ENCODE results near the gene FGD5. TPM values are rescaled to one million over a fixed set of nuclear protein-coding genes. Genes with fewer than 3 reads are reported as not detected.

The FGD5 gene
- total and polyA plus RNA-seq, 12 donors, result 8.9 to 23.4 (median 15.9) TPM

DNA sequence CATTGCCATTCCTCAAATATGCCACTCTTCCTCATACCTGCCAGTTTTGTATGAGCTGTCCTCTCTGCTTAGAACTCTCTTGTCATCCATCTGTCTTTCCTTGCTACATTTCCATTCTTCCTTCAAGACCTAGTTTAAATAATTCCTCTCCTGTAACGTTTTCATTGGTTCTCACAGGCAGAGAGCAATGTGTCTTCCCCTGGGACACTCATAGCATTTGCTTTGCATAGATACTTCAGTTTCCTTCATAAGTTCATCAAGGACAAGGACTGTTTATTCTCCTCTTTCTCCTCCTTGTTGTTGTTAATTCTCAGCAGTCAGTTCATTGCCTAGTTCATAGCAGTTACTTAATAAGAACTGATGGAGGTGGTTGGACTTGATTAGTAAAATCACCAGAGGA lies 139.2 kb downstream of the FGD5 start:
- WGBS, 2 donors, result 30 to 43% methylated on average over 1 of the region's 1 CpG
- H3K9me3 ChIP-seq, result no peaks in the 10 kb centered on the region
- ATAC-seq (no peak), DNase-seq (no peak)
- peaks cover 0 to 42% (median 0%) of the 10 kb centered on the region in 9 donors for H3K36me3 ChIP-seq
- H3K27me3 ChIP-seq, result no peaks in the 10 kb centered on the region
- peaks cover 0 to 41% (median 21%) of the 10 kb centered on the region in 9 donors for H3K4me1 ChIP-seq
- no peak overlapping the region for H3K4me3 ChIP-seq
- TF ChIP-seq, protein P1, sequence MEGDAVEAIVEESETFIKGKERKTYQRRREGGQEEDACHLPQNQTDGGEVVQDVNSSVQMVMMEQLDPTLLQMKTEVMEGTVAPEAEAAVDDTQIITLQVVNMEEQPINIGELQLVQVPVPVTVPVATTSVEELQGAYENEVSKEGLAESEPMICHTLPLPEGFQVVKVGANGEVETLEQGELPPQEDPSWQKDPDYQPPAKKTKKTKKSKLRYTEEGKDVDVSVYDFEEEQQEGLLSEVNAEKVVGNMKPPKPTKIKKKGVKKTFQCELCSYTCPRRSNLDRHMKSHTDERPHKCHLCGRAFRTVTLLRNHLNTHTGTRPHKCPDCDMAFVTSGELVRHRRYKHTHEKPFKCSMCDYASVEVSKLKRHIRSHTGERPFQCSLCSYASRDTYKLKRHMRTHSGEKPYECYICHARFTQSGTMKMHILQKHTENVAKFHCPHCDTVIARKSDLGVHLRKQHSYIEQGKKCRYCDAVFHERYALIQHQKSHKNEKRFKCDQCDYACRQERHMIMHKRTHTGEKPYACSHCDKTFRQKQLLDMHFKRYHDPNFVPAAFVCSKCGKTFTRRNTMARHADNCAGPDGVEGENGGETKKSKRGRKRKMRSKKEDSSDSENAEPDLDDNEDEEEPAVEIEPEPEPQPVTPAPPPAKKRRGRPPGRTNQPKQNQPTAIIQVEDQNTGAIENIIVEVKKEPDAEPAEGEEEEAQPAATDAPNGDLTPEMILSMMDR (IDR thresholded peaks at IDR 0.05), result no peak
- intact Hi-C loops (cut with DNase I), result no loop called here
- H3K27ac ChIP-seq, result no peak overlapping the region

DNA sequence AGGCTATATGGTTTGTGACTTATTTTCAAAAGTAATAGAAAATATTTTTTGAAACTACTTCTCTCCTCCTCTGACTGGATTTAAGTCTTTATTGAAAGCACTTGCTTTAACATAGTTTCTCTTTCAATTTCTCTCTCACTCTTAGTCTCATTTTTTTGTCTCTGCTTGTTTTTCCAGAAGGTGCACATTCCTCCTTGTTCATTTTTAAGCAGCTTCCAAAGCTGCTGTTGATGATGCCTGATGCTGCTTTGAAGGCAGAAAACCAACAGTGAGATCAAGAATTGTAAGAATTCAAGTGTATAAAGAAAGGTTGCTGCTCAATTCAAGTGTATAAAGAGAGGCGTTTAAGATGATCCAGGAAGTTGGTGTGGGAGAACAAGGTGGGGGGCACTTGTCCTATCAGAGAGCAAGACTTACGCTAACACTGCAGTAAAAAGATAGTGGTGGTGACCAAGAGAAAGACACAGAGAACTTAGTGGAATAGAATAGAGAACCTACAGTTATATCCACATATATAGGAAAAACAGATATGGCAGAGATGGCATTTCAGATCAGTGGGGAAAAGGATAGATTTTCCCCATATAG lies 140.7 kb downstream of the FGD5 start:
- DNase-seq, result no peak
- Histone ChIP-seq H3K27ac (peak overlapping the region in 2 of 10 donors; percentile 0 to 33), H3K27me3 (no peaks in the 10 kb centered on the region), H3K9me3 (no peaks in the 10 kb centered on the region), H3K4me1 (peaks cover 0 to 41% (median 21%) of the 10 kb centered on the region in 9 donors), H3K4me3 (peak overlapping the region in 1 of 10 donors; percentile 5), H3K36me3 (peaks cover 0 to 46% (median 0%) of the 10 kb centered on the region in 9 donors)
- TF ChIP-seq, protein P1 (IDR thresholded peaks at IDR 0.05), result no peak
- ATAC-seq, result no peak
- intact Hi-C loops (cut with DNase I), result no loop called here
- WGBS, 2 donors, result 70 to 77% methylated on average over 2 of the region's 2 CpGs

DNA sequence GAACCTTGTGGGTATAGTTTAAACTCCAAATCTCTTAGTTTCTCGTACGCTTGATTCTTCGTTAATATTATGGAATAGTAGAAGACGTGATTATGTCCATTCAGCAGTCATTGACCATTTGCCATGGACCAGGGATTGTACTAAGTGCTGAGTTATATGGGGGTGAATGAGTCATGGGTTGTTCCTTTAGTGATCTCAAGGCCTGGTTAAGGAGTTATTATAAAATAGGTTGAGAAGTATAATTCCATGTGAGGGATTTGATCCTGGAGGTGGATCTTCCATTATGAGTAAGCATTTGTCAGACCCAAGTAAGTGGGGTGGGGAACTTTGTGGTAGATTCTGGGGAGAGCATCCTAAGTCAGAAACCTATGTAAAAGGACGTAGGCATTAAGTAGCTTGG lies 144.0 kb downstream of the FGD5 start:
- Histone ChIP-seq H3K4me3 (no peak overlapping the region), H3K36me3 (peaks cover 0 to 72% (median 0%) of the 10 kb centered on the region in 9 donors), H3K27me3 (no peaks in the 10 kb centered on the region), H3K4me1 (peaks cover 0 to 25% (median 7%) of the 10 kb centered on the region in 9 donors), H3K27ac (no peak overlapping the region), H3K9me3 (peaks cover 0 to 7% (median 0%) of the 10 kb centered on the region in 11 donors)
- 98% methylated on average over 5 of the region's 5 CpGs for WGBS, 2 donors
- TF ChIP-seq, protein P1 (IDR thresholded peaks at IDR 0.05), result no peak
- DNase-seq, result no peak
- ATAC-seq, result no peak
- intact Hi-C loops (cut with DNase I), result no loop called here

DNA sequence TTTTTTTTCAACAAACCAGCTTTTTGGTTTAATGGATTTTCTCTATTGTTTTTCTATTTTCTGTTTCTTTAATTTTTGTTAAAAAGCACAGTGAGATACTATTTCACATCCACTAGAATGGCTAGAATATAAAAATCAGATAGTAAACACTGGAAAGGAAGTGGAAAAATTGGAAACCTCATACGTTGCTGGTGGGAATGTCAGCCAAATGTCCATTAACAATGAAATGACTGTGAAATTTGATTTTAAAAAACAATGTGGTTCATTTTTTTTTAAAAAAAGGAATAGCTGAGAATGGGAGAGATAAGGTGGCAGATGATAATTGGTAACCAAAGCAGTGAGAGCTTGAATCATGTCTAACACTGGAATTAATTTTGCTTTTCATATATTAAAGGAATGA lies 148.5 kb downstream of the FGD5 start:
- ATAC-seq (no peak), DNase-seq (no peak)
- no peak overlapping the region for H3K27ac ChIP-seq
- peaks cover 0 to 5% (median 0%) of the 10 kb centered on the region in 9 donors for H3K4me1 ChIP-seq
- 49 to 60% methylated on average over 1 of the region's 1 CpG for WGBS, 2 donors
- H3K27me3 ChIP-seq, result no peaks in the 10 kb centered on the region
- TF ChIP-seq, protein P1 (IDR thresholded peaks at IDR 0.05), result no peak
- intact Hi-C loops (cut with DNase I), result no loop called here
- H3K4me3 ChIP-seq, result no peak overlapping the region
- H3K36me3 ChIP-seq, result peaks cover 0 to 65% (median 0%) of the 10 kb centered on the region in 9 donors
- peaks cover 0 to 11% (median 0%) of the 10 kb centered on the region in 11 donors for H3K9me3 ChIP-seq
